Testis (tissue), 2 donors: ENCODE data around the gene ARHGEF3.

Experiments
- CTCF ChIP-seq, 3 experiments: fragments of 450-650 bp in 2 of 3; fragments of 200-600 bp in 1 of 3; sonication (generic) in 1 of 3; IDR thresholded peaks; one replicate each; pipeline ENCODE4 v1.5.1; 2016 to 2019; ENCODE audit warnings: antibody characterized with exemption in 3 of 3, mild to moderate bottlenecking in 2 of 3, moderate library complexity in 1 of 3
- POLR2A ChIP-seq: fragments of 450-650 bp; IDR thresholded peaks from one replicate; pipeline ENCODE4 v1.6.1; 2017; ENCODE audit warnings: antibody characterized with exemption, mild to moderate bottlenecking, moderate library complexity

DNA sequence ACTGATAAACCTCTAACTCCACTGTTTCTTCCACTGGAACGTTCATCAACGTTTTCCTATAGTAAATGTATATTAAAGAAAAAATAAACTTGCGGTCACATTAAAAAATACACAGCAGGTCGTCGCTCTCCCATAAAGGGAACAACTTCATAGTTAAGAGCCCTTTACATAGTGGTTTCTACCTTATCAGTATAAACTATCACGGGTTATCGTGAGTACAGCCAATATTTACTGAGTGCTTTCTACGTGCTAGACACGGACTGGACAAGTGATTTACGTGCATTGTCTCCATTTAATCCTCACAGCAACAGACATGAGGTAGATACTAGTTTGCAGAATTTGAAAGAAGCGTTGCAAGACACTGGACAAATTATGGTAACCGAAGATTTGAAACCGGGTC, 117.7 kb downstream of the ARHGEF3 start:
- TF ChIP-seq CTCF (IDR thresholded peaks at IDR 0.05), result no peak
- no peak for TF ChIP-seq POLR2A
